DLD1 (cell line): ENCODE data around the gene CD2.

ENCODE experiments used
- in situ Hi-C: cut with HindIII; loops from 2 replicates; pipeline ENCODE4 v1.10.0; 2017; ENCODE audit warnings: low sequenced_read_pairs

Gene CD2

DNA sequence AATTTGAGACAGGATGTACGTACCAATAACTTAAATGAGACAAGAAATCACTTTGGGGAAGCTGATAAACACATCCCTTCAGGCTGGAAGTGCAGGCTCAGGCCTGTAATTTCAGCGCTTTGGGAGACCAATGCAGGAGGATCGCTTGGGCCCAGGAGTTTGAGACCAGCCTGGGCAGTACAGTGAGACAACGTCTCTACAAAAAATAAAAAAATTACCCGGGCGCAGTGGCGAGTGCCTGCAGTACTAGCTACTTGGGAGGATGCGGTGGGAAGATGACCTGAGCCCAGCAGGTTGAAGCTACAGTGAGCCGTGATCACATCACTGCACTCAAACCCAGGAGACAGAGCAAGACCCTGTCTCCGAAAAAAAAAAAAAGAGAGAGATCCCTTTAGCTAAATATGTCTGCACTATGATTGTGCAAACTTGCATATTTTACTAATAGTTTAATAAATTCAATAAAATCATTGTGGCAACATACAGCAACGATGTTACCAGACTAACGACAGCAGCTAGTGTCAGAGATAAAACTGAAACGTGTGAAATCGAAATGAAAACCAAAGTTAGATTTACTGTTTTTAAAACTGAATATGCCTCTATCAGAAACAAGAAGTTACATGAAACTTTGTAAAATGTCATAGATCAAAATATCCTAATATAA, 54.7 kb downstream of the CD2 start:
- in situ Hi-C loops, result loop anchor here (10.0 kb wide), 1 partner anchor 76 kb away; no protein-coding TSS in a partner anchor

- in situ Hi-C loops, result no loop called here
Observed at GRCh38 chr1:116811321-116811720, 57.1 kb downstream of the CD2 start.

DNA sequence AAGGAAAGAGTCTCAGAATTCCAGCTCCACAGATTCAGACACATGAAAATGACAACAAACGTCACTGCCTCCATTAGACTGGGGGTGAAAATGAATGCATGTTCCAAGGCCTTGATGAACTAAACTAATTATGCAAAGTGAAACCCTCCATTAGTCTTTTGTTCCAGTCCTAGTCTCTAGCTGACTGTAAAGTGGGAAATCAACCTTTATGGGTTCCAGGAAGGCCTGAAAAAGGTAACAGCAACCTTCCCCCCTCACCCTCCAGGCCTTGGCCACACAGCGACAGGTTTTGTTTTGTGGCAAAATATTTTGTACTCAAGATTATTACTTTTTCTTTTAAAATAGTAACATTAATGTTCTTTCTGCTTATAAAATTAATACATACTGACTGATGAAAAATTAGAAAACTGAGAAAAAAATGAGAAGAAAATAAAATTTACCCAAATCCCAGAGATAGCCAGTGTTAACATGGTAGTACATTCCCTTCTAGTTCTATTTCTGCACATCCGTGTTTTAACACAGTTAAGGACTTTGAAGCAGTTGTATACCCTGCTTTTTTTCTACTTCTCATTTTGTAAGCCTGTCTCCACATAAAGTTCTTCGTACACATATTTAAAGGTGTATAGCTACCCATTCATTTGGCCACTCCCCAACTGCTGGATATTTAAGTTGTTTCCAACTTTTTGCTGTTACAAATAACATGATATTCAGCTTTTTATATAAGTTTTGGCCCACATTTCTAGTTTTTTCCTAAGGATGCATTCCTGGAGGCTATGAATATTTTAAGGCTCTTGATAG, 60.9 kb downstream of the CD2 start:
- in situ Hi-C loops, result no loop called here

- in situ Hi-C loops, result no loop called here
Observed at GRCh38 chr1:116817582-116818064, 63.4 kb downstream of the CD2 start.
